ENCODE results near the gene UBAP2.
"Not testable (repeated sequence)": the region's sequence is repeated elsewhere in the genome, so short reads cannot be mapped to it uniquely, and the experiment has no call there.

Gene UBAP2

GRCh38 chr9:33972698-33973097, 76.0 kb downstream of the UBAP2 start:
- Mint-ChIP-seq H3K27me3 (ENCODE audit: low read depth) (no peaks in the 10 kb centered on the region), H3K4me1 (ENCODE audit: low read depth) (peaks cover 4% of the 10 kb centered on the region), H3K4me3 (no peak overlapping the region), H3K9me3 (no peaks in the 10 kb centered on the region), H3K36me3 (ENCODE audit: low read depth) (peaks cover 30% of the 10 kb centered on the region), H3K27ac (no peak overlapping the region)

GRCh38 chr9:33964086-33964768, 84.5 kb downstream of the UBAP2 start:
- Mint-ChIP-seq H3K36me3 (ENCODE audit: low read depth) (peaks cover 29% of the 10 kb centered on the region), H3K4me1 (ENCODE audit: low read depth) (peaks cover 3% of the 10 kb centered on the region), H3K4me3 (no peak overlapping the region), H3K9me3 (no peaks in the 10 kb centered on the region), H3K27me3 (ENCODE audit: low read depth) (no peaks in the 10 kb centered on the region), H3K27ac (no peak overlapping the region)

DNA sequence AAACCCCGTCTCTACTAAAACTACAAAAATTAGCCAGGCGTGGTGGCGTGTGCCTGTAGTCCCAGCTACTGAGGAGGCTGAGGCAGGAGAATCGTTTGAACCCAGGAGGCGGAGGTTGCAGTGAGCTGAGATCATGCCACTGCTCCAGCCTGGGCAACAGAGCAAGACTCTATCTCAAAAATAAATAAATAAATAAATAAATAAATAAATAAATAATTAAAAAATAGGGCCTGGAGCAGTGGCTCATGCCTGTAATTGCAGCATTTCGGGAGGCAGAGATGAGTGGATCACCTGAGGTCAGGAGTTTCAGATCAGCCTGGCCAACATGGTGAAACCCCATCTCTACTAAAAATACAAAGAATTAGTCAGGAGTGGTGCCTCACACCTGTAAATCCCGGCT, 86.2 kb downstream of the UBAP2 start:
- H3K9me3 Mint-ChIP-seq; H3K4me3 Mint-ChIP-seq; H3K4me1 Mint-ChIP-seq (ENCODE audit: low read depth); H3K27ac Mint-ChIP-seq; H3K27me3 Mint-ChIP-seq (ENCODE audit: low read depth): not testable (repeated sequence)
- H3K36me3 Mint-ChIP-seq (ENCODE audit: low read depth) = peaks cover 24% of the 10 kb centered on the region

DNA sequence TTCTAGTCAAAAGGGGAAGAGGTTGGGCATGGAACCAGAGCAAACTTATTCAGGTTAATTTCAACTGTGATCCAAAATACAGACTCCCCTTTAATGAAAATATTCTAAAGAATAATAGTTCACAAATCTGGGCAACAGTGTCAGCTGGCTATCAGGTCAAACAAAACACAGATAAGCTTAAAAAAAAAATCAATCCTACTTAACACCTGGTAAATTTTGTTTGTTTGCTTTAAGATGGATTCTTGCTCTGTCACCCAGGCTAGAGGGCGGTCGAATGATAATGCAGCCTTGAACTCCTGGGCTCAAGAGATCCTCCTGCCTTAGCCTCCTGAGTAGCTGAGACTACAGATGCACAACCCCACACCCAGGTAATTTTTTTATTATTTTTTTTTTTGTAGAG, 89.0 kb downstream of the UBAP2 start:
- Mint-ChIP-seq H3K36me3 (ENCODE audit: low read depth) (peaks cover 21% of the 10 kb centered on the region), H3K27ac (no peak overlapping the region), H3K27me3 (ENCODE audit: low read depth) (no peaks in the 10 kb centered on the region), H3K4me3 (no peak overlapping the region), H3K9me3 (no peaks in the 10 kb centered on the region), H3K4me1 (ENCODE audit: low read depth) (peaks cover 5% of the 10 kb centered on the region)

GRCh38 chr9:33956544-33956943, 92.1 kb downstream of the UBAP2 start:
- peaks cover 2% of the 10 kb centered on the region for H3K4me1 Mint-ChIP-seq (ENCODE audit: low read depth)
- no peak overlapping the region for H3K27ac Mint-ChIP-seq
- H3K4me3 Mint-ChIP-seq = no peak overlapping the region
- no peaks in the 10 kb centered on the region for H3K27me3 Mint-ChIP-seq (ENCODE audit: low read depth)
- no peaks in the 10 kb centered on the region for H3K9me3 Mint-ChIP-seq
- peaks cover 28% of the 10 kb centered on the region for H3K36me3 Mint-ChIP-seq (ENCODE audit: low read depth)

GRCh38 chr9:33952066-33952465, 96.6 kb downstream of the UBAP2 start:
- Mint-ChIP-seq H3K27ac (no peak overlapping the region), H3K9me3 (no peaks in the 10 kb centered on the region), H3K27me3 (ENCODE audit: low read depth) (no peaks in the 10 kb centered on the region), H3K4me3 (no peak overlapping the region), H3K4me1 (ENCODE audit: low read depth) (peaks cover 4% of the 10 kb centered on the region), H3K36me3 (ENCODE audit: low read depth) (peaks cover 27% of the 10 kb centered on the region)

- Mint-ChIP-seq H3K4me3 (no peak overlapping the region), H3K4me1 (ENCODE audit: low read depth) (peaks cover 4% of the 10 kb centered on the region), H3K27me3 (ENCODE audit: low read depth) (no peaks in the 10 kb centered on the region), H3K27ac (no peak overlapping the region), H3K36me3 (ENCODE audit: low read depth) (peaks cover 33% of the 10 kb centered on the region), H3K9me3 (no peaks in the 10 kb centered on the region)
Measured at GRCh38 chr9:33950371-33950770, 98.3 kb downstream of the UBAP2 start.

GRCh38 chr9:33946779-33947535, 101.7 kb downstream of the UBAP2 start:
- Mint-ChIP-seq H3K9me3 (no peaks in the 10 kb centered on the region), H3K4me3 (no peak overlapping the region), H3K27ac (no peak overlapping the region), H3K4me1 (ENCODE audit: low read depth) (peaks cover 2% of the 10 kb centered on the region), H3K36me3 (ENCODE audit: low read depth) (peaks cover 37% of the 10 kb centered on the region), H3K27me3 (ENCODE audit: low read depth) (no peaks in the 10 kb centered on the region)

DNA sequence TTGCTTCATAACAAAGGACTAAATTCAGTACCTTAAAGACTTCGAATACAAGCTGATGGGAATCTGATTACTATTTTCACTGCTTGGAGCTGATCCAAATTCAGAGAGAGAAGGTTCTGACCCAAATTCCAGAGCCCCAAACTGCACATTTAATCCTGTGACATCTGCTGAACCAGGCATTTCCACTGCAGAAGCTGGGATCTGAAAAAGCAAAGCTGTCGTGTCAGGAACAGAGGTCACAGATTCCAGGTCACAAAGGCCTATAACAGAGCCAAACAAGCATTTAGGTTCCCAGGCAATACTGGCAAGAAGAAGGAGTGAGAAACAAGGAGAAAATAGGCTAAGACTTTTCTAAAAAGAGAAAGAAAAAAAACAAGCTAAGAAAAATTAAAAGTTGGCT, 105.3 kb downstream of the UBAP2 start:
- Mint-ChIP-seq H3K36me3 (ENCODE audit: low read depth) (peaks cover 43% of the 10 kb centered on the region), H3K4me3 (no peak overlapping the region), H3K9me3 (no peaks in the 10 kb centered on the region), H3K27ac (no peak overlapping the region), H3K27me3 (ENCODE audit: low read depth) (no peaks in the 10 kb centered on the region), H3K4me1 (ENCODE audit: low read depth) (peaks cover 2% of the 10 kb centered on the region)

DNA sequence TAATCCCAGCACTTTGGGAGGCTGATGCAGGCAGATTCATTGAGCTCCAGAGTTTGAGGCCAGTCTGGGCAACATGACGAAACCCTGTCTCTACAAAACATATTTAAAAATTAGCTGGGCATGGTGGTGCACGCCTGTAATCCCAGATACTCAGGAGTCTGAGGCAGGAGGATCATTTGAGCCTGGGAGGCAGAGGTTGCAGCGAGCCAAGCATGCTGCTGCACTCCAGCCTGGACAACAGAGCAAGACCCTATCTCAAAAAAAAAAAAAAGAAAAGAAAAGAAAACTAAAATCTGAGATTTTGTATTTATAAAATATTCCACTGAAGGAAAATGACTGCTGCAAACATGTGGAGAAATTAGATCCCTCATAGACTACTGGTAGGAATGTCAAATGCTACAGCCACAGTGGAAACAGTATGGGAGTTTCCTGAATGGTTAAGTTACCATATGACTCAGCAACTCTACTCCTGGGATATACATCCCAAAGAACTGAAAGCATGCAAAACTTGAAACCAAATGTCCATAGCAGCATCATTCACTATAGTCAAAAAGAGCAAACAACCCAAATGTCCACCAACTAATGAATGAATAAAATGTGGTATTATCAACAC, 106.1 kb downstream of the UBAP2 start:
- no peaks in the 10 kb centered on the region for H3K27me3 Mint-ChIP-seq (ENCODE audit: low read depth)
- no peak overlapping the region for H3K4me3 Mint-ChIP-seq
- no peaks in the 10 kb centered on the region for H3K9me3 Mint-ChIP-seq
- H3K4me1 Mint-ChIP-seq (ENCODE audit: low read depth) = peaks cover 2% of the 10 kb centered on the region
- no peak overlapping the region for H3K27ac Mint-ChIP-seq
- peaks cover 38% of the 10 kb centered on the region for H3K36me3 Mint-ChIP-seq (ENCODE audit: low read depth)

GRCh38 chr9:33939924-33940874, 108.5 kb downstream of the UBAP2 start:
- Mint-ChIP-seq H3K27me3 (ENCODE audit: low read depth) (no peaks in the 10 kb centered on the region), H3K4me3 (no peak overlapping the region), H3K27ac (no peak overlapping the region), H3K36me3 (ENCODE audit: low read depth) (peaks cover 39% of the 10 kb centered on the region), H3K4me1 (ENCODE audit: low read depth) (peaks cover 2% of the 10 kb centered on the region), H3K9me3 (no peaks in the 10 kb centered on the region)

GRCh38 chr9:33934188-33934878, 114.4 kb downstream of the UBAP2 start:
- no peak overlapping the region for H3K27ac Mint-ChIP-seq
- H3K4me3 Mint-ChIP-seq = no peak overlapping the region
- no peaks in the 10 kb centered on the region for H3K9me3 Mint-ChIP-seq
- H3K27me3 Mint-ChIP-seq (ENCODE audit: low read depth) = no peaks in the 10 kb centered on the region
- H3K4me1 Mint-ChIP-seq (ENCODE audit: low read depth) = peaks cover 2% of the 10 kb centered on the region
- H3K36me3 Mint-ChIP-seq (ENCODE audit: low read depth) = peaks cover 39% of the 10 kb centered on the region

DNA sequence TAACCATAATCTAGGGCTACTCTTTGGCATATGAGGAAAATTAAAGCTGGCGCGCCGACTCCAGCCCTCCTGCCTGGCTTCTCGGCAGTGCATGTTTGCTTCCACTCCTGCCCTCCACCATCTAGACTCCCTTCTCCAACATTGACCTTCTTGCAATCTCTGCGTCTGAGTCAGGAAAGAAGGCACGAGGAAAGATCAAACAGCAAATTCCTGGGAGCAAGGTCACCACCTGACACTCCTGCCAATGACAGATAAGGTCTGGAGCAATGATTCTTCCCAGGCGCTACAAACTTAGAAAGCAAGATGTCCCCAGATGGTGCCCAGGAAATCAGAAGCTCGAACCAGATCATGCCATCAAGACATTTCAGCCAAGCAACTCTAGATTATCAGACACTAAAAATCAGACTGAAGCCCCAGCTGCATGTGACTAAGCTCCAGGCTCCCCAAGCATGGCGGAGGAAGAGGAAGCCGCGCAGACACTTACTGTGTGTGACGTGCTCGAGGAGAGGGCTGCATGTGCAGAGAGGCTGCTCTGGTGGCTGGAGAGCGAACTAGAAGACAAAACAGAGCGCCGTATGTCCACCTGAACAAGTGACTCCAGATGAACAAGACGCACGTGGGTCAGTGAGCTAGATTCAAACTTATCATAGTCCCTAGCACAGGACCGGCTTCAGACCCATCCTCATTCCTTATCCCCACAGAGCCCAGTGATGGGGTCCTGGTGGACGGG, 116.4 kb downstream of the UBAP2 start:
- peaks cover 45% of the 10 kb centered on the region for H3K36me3 Mint-ChIP-seq (ENCODE audit: low read depth)
- no peaks in the 10 kb centered on the region for H3K27me3 Mint-ChIP-seq (ENCODE audit: low read depth)
- no peak overlapping the region for H3K4me3 Mint-ChIP-seq
- H3K9me3 Mint-ChIP-seq = no peaks in the 10 kb centered on the region
- no peak overlapping the region for H3K27ac Mint-ChIP-seq
- H3K4me1 Mint-ChIP-seq (ENCODE audit: low read depth) = no peaks in the 10 kb centered on the region

All from T-helper 1 cell treated with Interleukin-12 subunit alpha and Interleukin-12 subunit beta and Interleukin-4 antibody, amounts not matched to agents 30 μg/mL and 1 μg/mL, for 36 hours (primary cell).